ENCODE results near the gene NHS. TPM values are rescaled to one million over a fixed set of nuclear protein-coding genes. Genes with fewer than 3 reads are reported as not detected.

The NHS gene
- total RNA-seq, 1 experiment from 2014 or later, result 5.7 TPM

DNA sequence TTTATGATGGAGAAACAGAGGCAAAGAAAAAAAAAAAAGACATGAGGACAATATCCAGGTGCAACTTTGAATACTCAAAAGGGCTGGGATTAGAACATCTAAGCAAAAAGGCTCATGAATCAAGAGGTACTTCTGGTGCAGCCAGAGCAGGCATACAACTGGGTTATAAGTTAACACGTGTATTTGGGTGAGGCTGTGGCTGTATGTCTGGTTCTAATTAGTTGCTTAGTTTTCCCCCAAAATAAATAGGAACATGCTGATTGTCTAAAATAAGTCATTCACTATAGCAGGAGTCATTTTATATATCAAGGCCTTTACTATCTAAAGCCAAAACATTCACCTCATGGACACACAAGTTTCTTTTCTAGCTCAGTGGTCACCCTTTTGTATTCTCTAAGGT, 20.2 kb downstream of the NHS start:
- no peak overlapping the region for H3K9ac ChIP-seq (ENCODE audit: low read length)
- BruUV-seq (replicated peaks), result no TSS peak

More for the DNA sequence above, 20.2 kb downstream of the NHS start:
- H3K79me2 ChIP-seq (ENCODE audit: insufficient read depth, low read length), result no peaks in the 10 kb centered on the region; the same call in 1 of the 2 replicates
- ATAC-seq, result no peak
- ChIA-PET CTCF (no interaction called here), RAD21 (ENCODE audit: low non-redundant PET in 1 of 2, low total read pairs in 2 of 2, uncharacterized antibody in 2 of 2, unreplicated experiment in 2 of 2) (no interaction called here), POLR2A (no interaction called here)
- no peaks in the 10 kb centered on the region for H4K20me1 ChIP-seq (ENCODE audit: insufficient read depth)
- intact Hi-C loops (cut with micrococcal nuclease), result no loop called here
- H3K4me1 ChIP-seq (ENCODE audit: control insufficient read depth in 1 of 2, insufficient read depth in 2 of 2, low read length in 2 of 2), result peaks cover 0 to 4% of the 10 kb centered on the region in 2 experiments; a peak in 1 of 4 replicates
- DNase-seq (ENCODE audit: low read depth, low spot score), result no peak
- TF ChIP-seq POLR2AphosphoS5 (IDR thresholded peaks at IDR 0.05; ENCODE audit: low read depth, low read length), result no peak
- TF ChIP-seq, protein P1, sequence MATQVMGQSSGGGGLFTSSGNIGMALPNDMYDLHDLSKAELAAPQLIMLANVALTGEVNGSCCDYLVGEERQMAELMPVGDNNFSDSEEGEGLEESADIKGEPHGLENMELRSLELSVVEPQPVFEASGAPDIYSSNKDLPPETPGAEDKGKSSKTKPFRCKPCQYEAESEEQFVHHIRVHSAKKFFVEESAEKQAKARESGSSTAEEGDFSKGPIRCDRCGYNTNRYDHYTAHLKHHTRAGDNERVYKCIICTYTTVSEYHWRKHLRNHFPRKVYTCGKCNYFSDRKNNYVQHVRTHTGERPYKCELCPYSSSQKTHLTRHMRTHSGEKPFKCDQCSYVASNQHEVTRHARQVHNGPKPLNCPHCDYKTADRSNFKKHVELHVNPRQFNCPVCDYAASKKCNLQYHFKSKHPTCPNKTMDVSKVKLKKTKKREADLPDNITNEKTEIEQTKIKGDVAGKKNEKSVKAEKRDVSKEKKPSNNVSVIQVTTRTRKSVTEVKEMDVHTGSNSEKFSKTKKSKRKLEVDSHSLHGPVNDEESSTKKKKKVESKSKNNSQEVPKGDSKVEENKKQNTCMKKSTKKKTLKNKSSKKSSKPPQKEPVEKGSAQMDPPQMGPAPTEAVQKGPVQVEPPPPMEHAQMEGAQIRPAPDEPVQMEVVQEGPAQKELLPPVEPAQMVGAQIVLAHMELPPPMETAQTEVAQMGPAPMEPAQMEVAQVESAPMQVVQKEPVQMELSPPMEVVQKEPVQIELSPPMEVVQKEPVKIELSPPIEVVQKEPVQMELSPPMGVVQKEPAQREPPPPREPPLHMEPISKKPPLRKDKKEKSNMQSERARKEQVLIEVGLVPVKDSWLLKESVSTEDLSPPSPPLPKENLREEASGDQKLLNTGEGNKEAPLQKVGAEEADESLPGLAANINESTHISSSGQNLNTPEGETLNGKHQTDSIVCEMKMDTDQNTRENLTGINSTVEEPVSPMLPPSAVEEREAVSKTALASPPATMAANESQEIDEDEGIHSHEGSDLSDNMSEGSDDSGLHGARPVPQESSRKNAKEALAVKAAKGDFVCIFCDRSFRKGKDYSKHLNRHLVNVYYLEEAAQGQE (IDR thresholded peaks at IDR 0.05; ENCODE audit: low read depth), result no peak
- TF ChIP-seq ZFX (IDR thresholded peaks at IDR 0.05), result no peak
- TF ChIP-seq CBX3 (IDR thresholded peaks at IDR 0.05; ENCODE audit: low read depth), result no peak
- TF ChIP-seq CEBPB (IDR thresholded peaks at IDR 0.05; ENCODE audit: low read depth), result no peak
- no peak for TF ChIP-seq SP1 (IDR thresholded peaks at IDR 0.05; ENCODE audit: low read depth)
- no peak for TF ChIP-seq JUND (IDR thresholded peaks at IDR 0.05)
- TF ChIP-seq, protein P2, sequence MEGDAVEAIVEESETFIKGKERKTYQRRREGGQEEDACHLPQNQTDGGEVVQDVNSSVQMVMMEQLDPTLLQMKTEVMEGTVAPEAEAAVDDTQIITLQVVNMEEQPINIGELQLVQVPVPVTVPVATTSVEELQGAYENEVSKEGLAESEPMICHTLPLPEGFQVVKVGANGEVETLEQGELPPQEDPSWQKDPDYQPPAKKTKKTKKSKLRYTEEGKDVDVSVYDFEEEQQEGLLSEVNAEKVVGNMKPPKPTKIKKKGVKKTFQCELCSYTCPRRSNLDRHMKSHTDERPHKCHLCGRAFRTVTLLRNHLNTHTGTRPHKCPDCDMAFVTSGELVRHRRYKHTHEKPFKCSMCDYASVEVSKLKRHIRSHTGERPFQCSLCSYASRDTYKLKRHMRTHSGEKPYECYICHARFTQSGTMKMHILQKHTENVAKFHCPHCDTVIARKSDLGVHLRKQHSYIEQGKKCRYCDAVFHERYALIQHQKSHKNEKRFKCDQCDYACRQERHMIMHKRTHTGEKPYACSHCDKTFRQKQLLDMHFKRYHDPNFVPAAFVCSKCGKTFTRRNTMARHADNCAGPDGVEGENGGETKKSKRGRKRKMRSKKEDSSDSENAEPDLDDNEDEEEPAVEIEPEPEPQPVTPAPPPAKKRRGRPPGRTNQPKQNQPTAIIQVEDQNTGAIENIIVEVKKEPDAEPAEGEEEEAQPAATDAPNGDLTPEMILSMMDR (IDR thresholded peaks at IDR 0.05 in 2 of 3, conservative IDR thresholded peaks at IDR 0.05 in 1 of 3; ENCODE audit: borderline replicate concordance in 1 of 3, insufficient read depth in 1 of 3, low read depth in 2 of 3, low read length in 2 of 3), result no peak
- TF ChIP-seq EZH2 (IDR thresholded peaks at IDR 0.05), result no peak
- TF ChIP-seq, protein P3, sequence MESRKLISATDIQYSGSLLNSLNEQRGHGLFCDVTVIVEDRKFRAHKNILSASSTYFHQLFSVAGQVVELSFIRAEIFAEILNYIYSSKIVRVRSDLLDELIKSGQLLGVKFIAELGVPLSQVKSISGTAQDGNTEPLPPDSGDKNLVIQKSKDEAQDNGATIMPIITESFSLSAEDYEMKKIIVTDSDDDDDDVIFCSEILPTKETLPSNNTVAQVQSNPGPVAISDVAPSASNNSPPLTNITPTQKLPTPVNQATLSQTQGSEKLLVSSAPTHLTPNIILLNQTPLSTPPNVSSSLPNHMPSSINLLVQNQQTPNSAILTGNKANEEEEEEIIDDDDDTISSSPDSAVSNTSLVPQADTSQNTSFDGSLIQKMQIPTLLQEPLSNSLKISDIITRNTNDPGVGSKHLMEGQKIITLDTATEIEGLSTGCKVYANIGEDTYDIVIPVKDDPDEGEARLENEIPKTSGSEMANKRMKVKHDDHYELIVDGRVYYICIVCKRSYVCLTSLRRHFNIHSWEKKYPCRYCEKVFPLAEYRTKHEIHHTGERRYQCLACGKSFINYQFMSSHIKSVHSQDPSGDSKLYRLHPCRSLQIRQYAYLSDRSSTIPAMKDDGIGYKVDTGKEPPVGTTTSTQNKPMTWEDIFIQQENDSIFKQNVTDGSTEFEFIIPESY (IDR thresholded peaks at IDR 0.05; ENCODE audit: extremely low read depth, insufficient replicate concordance, low read length), result no peak
- no peak for TF ChIP-seq TCF7L2 (IDR thresholded peaks at IDR 0.05; ENCODE audit: borderline replicate concordance, extremely low read depth, insufficient read depth, insufficient read length)
- no peak for TF ChIP-seq EGR1 (IDR thresholded peaks at IDR 0.05; ENCODE audit: low read depth)
- no peak for TF ChIP-seq SRF (IDR thresholded peaks at IDR 0.05; ENCODE audit: low read depth)
- no peak for TF ChIP-seq YY1 (IDR thresholded peaks at IDR 0.05; ENCODE audit: extremely low read depth, insufficient replicate concordance, low read depth, low read length)
- TF ChIP-seq, protein P4, sequence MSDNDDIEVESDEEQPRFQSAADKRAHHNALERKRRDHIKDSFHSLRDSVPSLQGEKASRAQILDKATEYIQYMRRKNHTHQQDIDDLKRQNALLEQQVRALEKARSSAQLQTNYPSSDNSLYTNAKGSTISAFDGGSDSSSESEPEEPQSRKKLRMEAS (IDR thresholded peaks at IDR 0.05), result no peak
- no peak overlapping the region for H3K4me2 ChIP-seq (ENCODE audit: low read length)
- no peak overlapping the region for H2AFZ ChIP-seq (ENCODE audit: low read depth, low read length, poor library complexity, severe bottlenecking)
- no peaks in the 10 kb centered on the region for H3K27me3 ChIP-seq (ENCODE audit: insufficient read depth, low read length)
- no peak overlapping the region for H3K4me3 ChIP-seq (replicated peaks in 1 of 2; ENCODE audit: low read depth in 1 of 2, low read length in 2 of 2)
- no peak overlapping the region for H3K27ac ChIP-seq (ENCODE audit: low read depth, low read length)
- no peaks in the 10 kb centered on the region for H3K9me2 ChIP-seq (ENCODE audit: insufficient read depth)
- no peaks in the 10 kb centered on the region; a peak in 1 of 4 replicates for H3K9me3 ChIP-seq (ENCODE audit: control insufficient read depth in 1 of 2, insufficient read depth in 1 of 2, low read depth in 1 of 2, low read length in 2 of 2)
- H3K36me3 ChIP-seq (ENCODE audit: control insufficient read depth in 1 of 2, insufficient read depth in 2 of 2, low read length in 2 of 2), result no peaks in the 10 kb centered on the region
